Measurements from ENCODE around the gene SUV39H1. TPM values are rescaled to one million over a fixed set of nuclear protein-coding genes. Genes with fewer than 3 reads are reported as not detected.

SUV39H1 gene
- total RNA-seq, 2 experiments from 2014 or later, result 31.9 to 32.8 TPM

GRCh38 chrX:48753708-48754228 lies 57.2 kb downstream of the SUV39H1 start:
- Mint-ChIP-seq H3K36me3 (no peaks in the 10 kb centered on the region), H3K27ac (no peak overlapping the region), H3K4me3 (no peak overlapping the region), H3K27me3 (no peaks in the 10 kb centered on the region), H3K4me1 (peaks cover 6% of the 10 kb centered on the region), H3K9me3 (no peaks in the 10 kb centered on the region)
- DNase-seq, result no peak

- Mint-ChIP-seq H3K36me3 (no peaks in the 10 kb centered on the region), H3K27ac (no peak overlapping the region), H3K4me1 (peaks cover 6% of the 10 kb centered on the region), H3K4me3 (no peak overlapping the region), H3K9me3 (no peaks in the 10 kb centered on the region), H3K27me3 (no peaks in the 10 kb centered on the region)
- no peak for DNase-seq
Measured at GRCh38 chrX:48754238-48754637, 57.7 kb downstream of the SUV39H1 start.

Other genes with a start within 250 kb of the SUV39H1 start
- 100 to 1,000 TPM; 146 to 156 TPM for gene SLC38A5, start 226.5 kb upstream of the SUV39H1 start, total RNA-seq
- gene FTSJ1, start 220.5 kb upstream of the SUV39H1 start, total RNA-seq, result 10 to 100 TPM; 98.7 to 98.8 TPM
- gene PORCN, start 187.7 kb upstream of the SUV39H1 start, total RNA-seq, result 10 to 100 TPM; 11.0 to 11.9 TPM
- gene EBP, start 174.9 kb upstream of the SUV39H1 start, total RNA-seq, result 100 to 1,000 TPM; 165 to 169 TPM
- 10 to 100 TPM; 12.1 to 12.9 TPM for gene TBC1D25, start 157.0 kb upstream of the SUV39H1 start, total RNA-seq
- gene RBM3, start 122.2 kb upstream of the SUV39H1 start, total RNA-seq, result 100 to 1,000 TPM; 255 to 258 TPM
- 10 to 100 TPM; 32.6 to 40.6 TPM for gene WDR13, start 99.2 kb upstream of the SUV39H1 start, total RNA-seq
- gene WAS, start 12.9 kb upstream of the SUV39H1 start, total RNA-seq, result 10 to 100 TPM; 87.8 to 89.8 TPM
- gene GLOD5, start 65.0 kb downstream of the SUV39H1 start, total RNA-seq, result not detected
- gene GATA1, start 89.9 kb downstream of the SUV39H1 start, total RNA-seq, result not detected
- gene HDAC6, start 105.3 kb downstream of the SUV39H1 start, total RNA-seq, result 10 to 100 TPM; 45.3 to 50.0 TPM
- gene ERAS, start 129.8 kb downstream of the SUV39H1 start, total RNA-seq, result under 1 TPM; 0.54 to 0.70 TPM
- gene PCSK1N, start 138.9 kb downstream of the SUV39H1 start, total RNA-seq, result 1 to 10 TPM; 1.4 to 1.8 TPM
- 10 to 100 TPM; 57.8 to 60.5 TPM for gene TIMM17B, start 201.0 kb downstream of the SUV39H1 start, total RNA-seq
- gene PQBP1, start 201.2 kb downstream of the SUV39H1 start, total RNA-seq, result 10 to 100 TPM; 84.3 to 85.7 TPM
- gene SLC35A2, start 214.9 kb downstream of the SUV39H1 start, total RNA-seq, result 10 to 100 TPM; 20.8 to 24.0 TPM
- gene PIM2, start 222.3 kb downstream of the SUV39H1 start, total RNA-seq, result 100 to 1,000 TPM; 213 to 219 TPM